ENCODE measurements around the gene LPP.

DNA sequence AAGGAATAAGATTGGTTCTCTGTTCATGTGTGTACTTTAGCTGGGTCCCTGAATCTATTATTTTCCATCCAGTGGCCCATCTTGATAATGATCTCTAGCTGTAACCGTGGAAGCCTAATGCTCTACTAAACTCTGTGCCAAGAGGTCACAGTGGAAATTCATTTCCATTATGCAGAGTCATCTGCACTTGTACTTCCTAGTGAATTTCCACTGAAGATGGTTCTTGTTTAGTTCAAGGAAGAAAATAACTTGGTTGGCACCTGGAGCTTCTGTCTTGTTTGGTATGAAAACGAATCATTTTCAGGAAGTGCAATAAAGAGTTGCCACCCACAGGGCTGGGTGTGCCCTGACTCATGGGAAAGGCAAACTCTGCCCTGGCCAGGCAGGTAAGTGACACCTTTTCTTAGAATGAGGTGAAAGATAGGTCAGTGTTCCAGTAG lies 10.3 kb downstream of the LPP start:
- TF ChIP-seq EZH2phosphoT487 (IDR thresholded peaks at IDR 0.05; ENCODE audit: borderline replicate concordance, low read length) = no peak
- TF ChIP-seq, protein P1, sequence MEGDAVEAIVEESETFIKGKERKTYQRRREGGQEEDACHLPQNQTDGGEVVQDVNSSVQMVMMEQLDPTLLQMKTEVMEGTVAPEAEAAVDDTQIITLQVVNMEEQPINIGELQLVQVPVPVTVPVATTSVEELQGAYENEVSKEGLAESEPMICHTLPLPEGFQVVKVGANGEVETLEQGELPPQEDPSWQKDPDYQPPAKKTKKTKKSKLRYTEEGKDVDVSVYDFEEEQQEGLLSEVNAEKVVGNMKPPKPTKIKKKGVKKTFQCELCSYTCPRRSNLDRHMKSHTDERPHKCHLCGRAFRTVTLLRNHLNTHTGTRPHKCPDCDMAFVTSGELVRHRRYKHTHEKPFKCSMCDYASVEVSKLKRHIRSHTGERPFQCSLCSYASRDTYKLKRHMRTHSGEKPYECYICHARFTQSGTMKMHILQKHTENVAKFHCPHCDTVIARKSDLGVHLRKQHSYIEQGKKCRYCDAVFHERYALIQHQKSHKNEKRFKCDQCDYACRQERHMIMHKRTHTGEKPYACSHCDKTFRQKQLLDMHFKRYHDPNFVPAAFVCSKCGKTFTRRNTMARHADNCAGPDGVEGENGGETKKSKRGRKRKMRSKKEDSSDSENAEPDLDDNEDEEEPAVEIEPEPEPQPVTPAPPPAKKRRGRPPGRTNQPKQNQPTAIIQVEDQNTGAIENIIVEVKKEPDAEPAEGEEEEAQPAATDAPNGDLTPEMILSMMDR (IDR thresholded peaks at IDR 0.05; ENCODE audit: low read depth, low read length, poor library complexity, severe bottlenecking) = no peak
